ENCODE measurements around the gene PLA2G4E. TPM values are rescaled to one million over a fixed set of nuclear protein-coding genes. Genes with fewer than 3 reads are reported as not detected.

The PLA2G4E gene
- total RNA-seq, 1 experiment from 2014 or later = not detected

DNA sequence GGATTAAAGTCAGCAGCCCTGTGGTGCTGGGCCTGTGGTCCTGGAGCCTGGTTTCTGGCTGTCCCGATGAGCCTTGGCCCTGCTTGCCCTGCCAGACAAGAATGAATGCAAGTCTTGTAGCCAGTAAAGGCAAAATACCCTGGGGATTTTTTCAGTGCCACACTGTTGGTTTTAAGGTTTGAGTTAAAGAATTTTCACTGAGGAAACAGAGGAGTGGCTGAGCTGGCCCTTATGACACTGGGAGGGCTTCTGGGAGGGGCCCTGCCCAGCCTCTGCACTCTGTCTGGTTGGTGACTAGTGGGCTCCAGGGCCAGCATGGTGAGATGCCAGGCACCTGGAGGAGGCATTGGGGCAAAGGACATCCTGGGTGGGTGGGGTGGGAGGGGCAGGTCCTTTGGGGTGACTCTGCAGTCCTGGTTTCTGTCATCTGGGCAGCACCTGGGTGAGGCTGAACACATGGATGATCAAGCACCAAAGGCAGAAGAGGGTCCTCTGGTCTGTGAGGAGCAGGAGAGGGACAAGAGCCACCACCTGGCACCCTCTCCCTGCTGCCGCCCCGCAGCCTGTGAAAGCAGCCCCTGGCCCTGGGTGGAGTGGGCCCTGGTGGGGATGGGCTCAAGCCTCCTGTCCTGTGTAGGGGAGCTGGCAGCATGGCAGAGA lies 12.5 kb upstream of the PLA2G4E start:
- Histone ChIP-seq H3K9me3 (ENCODE audit: control insufficient read depth in 1 of 2, insufficient read depth in 1 of 2, low read depth in 1 of 2, low read length in 2 of 2) (no peaks in the 10 kb centered on the region), H3K27me3 (ENCODE audit: insufficient read depth, low read length) (no peaks in the 10 kb centered on the region; the same call in 1 of the 2 replicates), H3K9ac (ENCODE audit: low read length) (no peak overlapping the region), H3K27ac (ENCODE audit: low read depth, low read length) (no peak overlapping the region), H3K4me1 (ENCODE audit: control insufficient read depth in 1 of 2, insufficient read depth in 2 of 2, low read length in 2 of 2) (peaks cover 0 to 5% of the 10 kb centered on the region in 2 experiments; a peak in 1 of 4 replicates), H4K20me1 (ENCODE audit: insufficient read depth) (no peaks in the 10 kb centered on the region), H3K36me3 (ENCODE audit: control insufficient read depth in 1 of 2, insufficient read depth in 2 of 2, low read length in 2 of 2) (no peaks in the 10 kb centered on the region), H2AFZ (ENCODE audit: low read depth, low read length, poor library complexity, severe bottlenecking) (no peak overlapping the region), H3K9me2 (ENCODE audit: insufficient read depth) (no peaks in the 10 kb centered on the region), H3K4me2 (ENCODE audit: low read length) (no peak overlapping the region), H3K79me2 (ENCODE audit: insufficient read depth, low read length) (no peaks in the 10 kb centered on the region), H3K4me3 (replicated peaks in 1 of 2; ENCODE audit: low read depth in 1 of 2, low read length in 2 of 2) (no peak overlapping the region)
- no peak for TF ChIP-seq ZNF274 (IDR thresholded peaks at IDR 0.05; ENCODE audit: low read depth, low read length)
- no peak for TF ChIP-seq SP1 (IDR thresholded peaks at IDR 0.05; ENCODE audit: low read depth)
- no peak for TF ChIP-seq POLR2AphosphoS5 (IDR thresholded peaks at IDR 0.05; ENCODE audit: low read depth, low read length)
- no peak for TF ChIP-seq RAD21 (IDR thresholded peaks at IDR 0.05; ENCODE audit: low read depth)
- no peak for TF ChIP-seq EZH2 (IDR thresholded peaks at IDR 0.05)
- intact Hi-C loops (cut with micrococcal nuclease) = no loop called here
- RAD21 ChIA-PET (ENCODE audit: low non-redundant PET in 1 of 2, low total read pairs in 2 of 2, uncharacterized antibody in 2 of 2, unreplicated experiment in 2 of 2) = no interaction called here
- no peak for DNase-seq (ENCODE audit: low read depth, low spot score)
- CTCF ChIA-PET = no interaction called here
- no peak for ATAC-seq
- POLR2A ChIA-PET = no interaction called here
- no TSS peak for BruUV-seq (replicated peaks)

DNA sequence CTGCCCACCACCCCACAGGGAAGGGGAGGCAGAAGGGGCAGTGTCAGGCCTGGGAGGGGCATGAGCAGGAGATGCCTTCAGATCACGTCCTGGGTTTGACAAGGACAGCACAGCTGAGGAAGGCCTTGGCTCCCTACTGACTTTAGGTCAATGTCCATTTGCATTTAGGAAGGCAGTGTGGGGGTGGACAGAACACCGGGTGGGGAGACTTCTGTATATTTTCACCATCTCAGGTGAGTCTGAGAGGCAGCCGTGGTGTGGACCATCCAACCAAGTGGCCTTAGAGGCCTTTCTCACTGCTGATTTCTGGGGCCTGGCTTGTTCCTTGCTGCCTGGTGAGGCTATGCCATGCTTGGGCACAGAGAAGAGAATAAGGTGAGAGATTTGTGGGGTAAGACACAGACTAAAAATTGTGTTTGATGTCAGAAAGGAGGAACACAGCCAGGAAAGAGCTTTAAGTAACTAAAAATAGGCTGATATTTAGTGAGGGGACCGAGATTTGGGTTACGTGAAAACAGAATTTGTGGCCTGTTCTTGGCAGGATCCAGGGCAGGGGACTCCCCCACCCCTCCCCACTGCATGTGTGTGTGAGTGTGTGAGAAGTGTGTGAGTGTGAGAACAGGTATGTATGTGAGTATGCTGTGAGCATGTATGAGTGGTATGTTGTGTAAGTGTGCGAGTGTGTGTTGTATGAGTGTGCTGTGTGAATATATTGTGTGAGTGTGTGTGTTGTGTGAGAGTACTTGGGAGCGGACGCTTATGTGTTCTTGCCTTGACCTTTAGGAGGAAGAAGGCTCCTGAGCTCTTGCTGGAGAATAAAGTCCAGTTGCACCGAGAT lies 11.8 kb upstream of the PLA2G4E start:
- Histone ChIP-seq H3K4me3 (replicated peaks in 1 of 2; ENCODE audit: low read depth in 1 of 2, low read length in 2 of 2) (no peak overlapping the region), H3K4me2 (ENCODE audit: low read length) (no peak overlapping the region), H3K4me1 (ENCODE audit: control insufficient read depth in 1 of 2, insufficient read depth in 2 of 2, low read length in 2 of 2) (peaks cover 0 to 5% of the 10 kb centered on the region in 2 experiments; a peak in 1 of 4 replicates), H3K79me2 (ENCODE audit: insufficient read depth, low read length) (no peaks in the 10 kb centered on the region), H3K36me3 (ENCODE audit: control insufficient read depth in 1 of 2, insufficient read depth in 2 of 2, low read length in 2 of 2) (no peaks in the 10 kb centered on the region), H3K9me2 (ENCODE audit: insufficient read depth) (no peaks in the 10 kb centered on the region), H3K9ac (ENCODE audit: low read length) (no peak overlapping the region), H4K20me1 (ENCODE audit: insufficient read depth) (no peaks in the 10 kb centered on the region), H3K27ac (ENCODE audit: low read depth, low read length) (no peak overlapping the region), H3K27me3 (ENCODE audit: insufficient read depth, low read length) (no peaks in the 10 kb centered on the region; the same call in 1 of the 2 replicates), H2AFZ (ENCODE audit: low read depth, low read length, poor library complexity, severe bottlenecking) (no peak overlapping the region), H3K9me3 (ENCODE audit: control insufficient read depth in 1 of 2, insufficient read depth in 1 of 2, low read depth in 1 of 2, low read length in 2 of 2) (no peaks in the 10 kb centered on the region)
- ATAC-seq = no peak
- intact Hi-C loops (cut with micrococcal nuclease) = no loop called here
- no peak for DNase-seq (ENCODE audit: low read depth, low spot score)
- RAD21 ChIA-PET (ENCODE audit: low non-redundant PET in 1 of 2, low total read pairs in 2 of 2, uncharacterized antibody in 2 of 2, unreplicated experiment in 2 of 2) = no interaction called here
- BruUV-seq (replicated peaks) = no TSS peak
- POLR2A ChIA-PET = no interaction called here
- CTCF ChIA-PET = no interaction called here
- TF ChIP-seq RAD21 (IDR thresholded peaks at IDR 0.05; ENCODE audit: low read depth) = no peak
- TF ChIP-seq, protein P1, sequence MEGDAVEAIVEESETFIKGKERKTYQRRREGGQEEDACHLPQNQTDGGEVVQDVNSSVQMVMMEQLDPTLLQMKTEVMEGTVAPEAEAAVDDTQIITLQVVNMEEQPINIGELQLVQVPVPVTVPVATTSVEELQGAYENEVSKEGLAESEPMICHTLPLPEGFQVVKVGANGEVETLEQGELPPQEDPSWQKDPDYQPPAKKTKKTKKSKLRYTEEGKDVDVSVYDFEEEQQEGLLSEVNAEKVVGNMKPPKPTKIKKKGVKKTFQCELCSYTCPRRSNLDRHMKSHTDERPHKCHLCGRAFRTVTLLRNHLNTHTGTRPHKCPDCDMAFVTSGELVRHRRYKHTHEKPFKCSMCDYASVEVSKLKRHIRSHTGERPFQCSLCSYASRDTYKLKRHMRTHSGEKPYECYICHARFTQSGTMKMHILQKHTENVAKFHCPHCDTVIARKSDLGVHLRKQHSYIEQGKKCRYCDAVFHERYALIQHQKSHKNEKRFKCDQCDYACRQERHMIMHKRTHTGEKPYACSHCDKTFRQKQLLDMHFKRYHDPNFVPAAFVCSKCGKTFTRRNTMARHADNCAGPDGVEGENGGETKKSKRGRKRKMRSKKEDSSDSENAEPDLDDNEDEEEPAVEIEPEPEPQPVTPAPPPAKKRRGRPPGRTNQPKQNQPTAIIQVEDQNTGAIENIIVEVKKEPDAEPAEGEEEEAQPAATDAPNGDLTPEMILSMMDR (IDR thresholded peaks at IDR 0.05 in 2 of 3, conservative IDR thresholded peaks at IDR 0.05 in 1 of 3; ENCODE audit: borderline replicate concordance in 1 of 3, insufficient read depth in 1 of 3, low read depth in 2 of 3, low read length in 2 of 3) = no peak
- TF ChIP-seq SP1 (IDR thresholded peaks at IDR 0.05; ENCODE audit: low read depth) = no peak
- no peak for TF ChIP-seq FOSL1 (IDR thresholded peaks at IDR 0.05; ENCODE audit: low read depth)
- TF ChIP-seq, protein P2, sequence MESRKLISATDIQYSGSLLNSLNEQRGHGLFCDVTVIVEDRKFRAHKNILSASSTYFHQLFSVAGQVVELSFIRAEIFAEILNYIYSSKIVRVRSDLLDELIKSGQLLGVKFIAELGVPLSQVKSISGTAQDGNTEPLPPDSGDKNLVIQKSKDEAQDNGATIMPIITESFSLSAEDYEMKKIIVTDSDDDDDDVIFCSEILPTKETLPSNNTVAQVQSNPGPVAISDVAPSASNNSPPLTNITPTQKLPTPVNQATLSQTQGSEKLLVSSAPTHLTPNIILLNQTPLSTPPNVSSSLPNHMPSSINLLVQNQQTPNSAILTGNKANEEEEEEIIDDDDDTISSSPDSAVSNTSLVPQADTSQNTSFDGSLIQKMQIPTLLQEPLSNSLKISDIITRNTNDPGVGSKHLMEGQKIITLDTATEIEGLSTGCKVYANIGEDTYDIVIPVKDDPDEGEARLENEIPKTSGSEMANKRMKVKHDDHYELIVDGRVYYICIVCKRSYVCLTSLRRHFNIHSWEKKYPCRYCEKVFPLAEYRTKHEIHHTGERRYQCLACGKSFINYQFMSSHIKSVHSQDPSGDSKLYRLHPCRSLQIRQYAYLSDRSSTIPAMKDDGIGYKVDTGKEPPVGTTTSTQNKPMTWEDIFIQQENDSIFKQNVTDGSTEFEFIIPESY (IDR thresholded peaks at IDR 0.05; ENCODE audit: extremely low read depth, insufficient replicate concordance, low read length) = no peak
- TF ChIP-seq, protein P3, sequence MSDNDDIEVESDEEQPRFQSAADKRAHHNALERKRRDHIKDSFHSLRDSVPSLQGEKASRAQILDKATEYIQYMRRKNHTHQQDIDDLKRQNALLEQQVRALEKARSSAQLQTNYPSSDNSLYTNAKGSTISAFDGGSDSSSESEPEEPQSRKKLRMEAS (IDR thresholded peaks at IDR 0.05) = no peak
- no peak for TF ChIP-seq ELF1 (IDR thresholded peaks at IDR 0.05; ENCODE audit: borderline replicate concordance, low read depth)
- TF ChIP-seq YY1 (IDR thresholded peaks at IDR 0.05; ENCODE audit: extremely low read depth, insufficient replicate concordance, low read depth, low read length) = no peak
- no peak for TF ChIP-seq CEBPB (IDR thresholded peaks at IDR 0.05; ENCODE audit: low read depth)
- TF ChIP-seq ZNF274 (IDR thresholded peaks at IDR 0.05; ENCODE audit: low read depth, low read length) = no peak
- TF ChIP-seq SRF (IDR thresholded peaks at IDR 0.05; ENCODE audit: low read depth) = no peak
- TF ChIP-seq EGR1 (IDR thresholded peaks at IDR 0.05; ENCODE audit: low read depth) = no peak

Data from HCT116 (cell line).